Putamen (tissue), 1 donor: ENCODE results near the gene ACSBG1.

Experiments
- DNase-seq: peaks from one replicate; pipeline ENCODE4 v3.0.0-alpha.2; 2016; ENCODE audit warnings: low spot score

The ACSBG1 gene

GRCh38 chr15:78203346-78204225 is 30.8 kb downstream of the ACSBG1 start:
- DNase-seq: peak; percentile 83

- DNase-seq: no peak
These were observed 32.8 kb downstream of the ACSBG1 start for GRCh38 chr15:78201281-78202190.

GRCh38 chr15:78200276-78200930 is 34.0 kb downstream of the ACSBG1 start:
- no peak for DNase-seq

GRCh38 chr15:78197632-78198031 is 36.7 kb downstream of the ACSBG1 start:
- no peak for DNase-seq

GRCh38 chr15:78195735-78196201 is 38.6 kb downstream of the ACSBG1 start:
- no peak for DNase-seq

- no peak for DNase-seq
These were observed 39.8 kb downstream of the ACSBG1 start for GRCh38 chr15:78194568-78194925.

GRCh38 chr15:78193731-78194567 is 40.4 kb downstream of the ACSBG1 start:
- DNase-seq: no peak

GRCh38 chr15:78192826-78193594 is 41.4 kb downstream of the ACSBG1 start:
- no peak for DNase-seq

GRCh38 chr15:78182821-78183220 is 51.5 kb downstream of the ACSBG1 start:
- DNase-seq: no peak

- no peak for DNase-seq
These were observed 52.0 kb downstream of the ACSBG1 start for GRCh38 chr15:78182336-78182700.

GRCh38 chr15:78179906-78180305 is 54.5 kb downstream of the ACSBG1 start:
- DNase-seq: no peak

GRCh38 chr15:78179286-78179840 is 55.0 kb downstream of the ACSBG1 start:
- no peak for DNase-seq

- DNase-seq: no peak
These were observed 56.3 kb downstream of the ACSBG1 start for GRCh38 chr15:78178064-78178463.

- peak; percentile 39 for DNase-seq
These were observed 56.9 kb downstream of the ACSBG1 start for GRCh38 chr15:78177447-78177873.

GRCh38 chr15:78175330-78175729 is 59.0 kb downstream of the ACSBG1 start:
- DNase-seq: no peak

- no peak for DNase-seq
These were observed 60.0 kb downstream of the ACSBG1 start for GRCh38 chr15:78174401-78174800.

- no peak for DNase-seq
These were observed 62.4 kb downstream of the ACSBG1 start for GRCh38 chr15:78171864-78172472.

GRCh38 chr15:78170848-78171773 is 63.3 kb downstream of the ACSBG1 start:
- DNase-seq: no peak

- no peak for DNase-seq
These were observed 65.8 kb downstream of the ACSBG1 start for GRCh38 chr15:78168608-78169007.
